ENCODE results near the gene SFSWAP. TPM values are rescaled to one million over a fixed set of nuclear protein-coding genes. Genes with fewer than 3 reads are reported as not detected.

SFSWAP gene
- polyA plus RNA-seq, 1 donor from 2014 or later, result 56.6 TPM

DNA sequence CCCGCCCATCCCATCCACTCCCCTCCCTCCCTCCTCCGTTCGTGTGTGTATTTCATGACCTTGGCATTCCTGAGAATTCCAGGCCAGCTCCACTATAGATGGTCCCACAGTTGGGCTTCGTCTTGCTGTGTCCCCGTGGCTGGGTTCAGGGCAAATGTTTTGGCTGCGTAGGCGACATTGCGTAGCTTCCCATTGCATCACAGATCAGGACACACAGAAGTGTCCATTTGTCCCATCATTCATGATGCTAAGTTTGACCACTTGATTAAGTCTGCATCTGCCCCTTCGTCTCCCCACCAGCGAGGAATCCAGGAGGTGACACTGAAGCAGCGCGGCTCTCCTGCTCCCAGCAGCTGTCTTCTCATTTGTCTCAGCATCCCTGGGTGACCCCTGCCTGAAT lies 78.7 kb downstream of the SFSWAP start:
- Histone ChIP-seq H3K4me2 (ENCODE audit: low read length) (no peak overlapping the region), H4K20me1 (ENCODE audit: insufficient read depth) (no peaks in the 10 kb centered on the region), H3K9me2 (ENCODE audit: insufficient read depth, low read length) (no peaks in the 10 kb centered on the region)

GRCh38 chr12:131793243-131794022 lies 82.5 kb downstream of the SFSWAP start:
- Histone ChIP-seq H3K27ac (ENCODE audit: low read length) (no peak overlapping the region), H3K79me2 (replicated peaks; ENCODE audit: insufficient read depth, low read length) (no peaks in the 10 kb centered on the region), H3K9me3 (ENCODE audit: low read length) (no peaks in the 10 kb centered on the region), H3F3A (ENCODE audit: insufficient read depth, low read length, poor library complexity, severe bottlenecking) (no peaks in the 10 kb centered on the region), H4K20me1 (ENCODE audit: insufficient read depth) (no peaks in the 10 kb centered on the region), H3K4me2 (ENCODE audit: low read length) (no peak overlapping the region), H2AFZ (ENCODE audit: low read depth, low read length) (no peak overlapping the region), H3K27me3 (ENCODE audit: insufficient read depth, low read depth, low read length) (no peaks in the 10 kb centered on the region), H3K4me3 (ENCODE audit: low read length) (no peak overlapping the region), H3K9me2 (ENCODE audit: insufficient read depth, low read length) (no peaks in the 10 kb centered on the region), H3K36me3 (ENCODE audit: insufficient read depth, low read length) (peaks cover 10% of the 10 kb centered on the region), H3K9ac (ENCODE audit: low read length) (no peak overlapping the region)
- TF ChIP-seq, protein P1, sequence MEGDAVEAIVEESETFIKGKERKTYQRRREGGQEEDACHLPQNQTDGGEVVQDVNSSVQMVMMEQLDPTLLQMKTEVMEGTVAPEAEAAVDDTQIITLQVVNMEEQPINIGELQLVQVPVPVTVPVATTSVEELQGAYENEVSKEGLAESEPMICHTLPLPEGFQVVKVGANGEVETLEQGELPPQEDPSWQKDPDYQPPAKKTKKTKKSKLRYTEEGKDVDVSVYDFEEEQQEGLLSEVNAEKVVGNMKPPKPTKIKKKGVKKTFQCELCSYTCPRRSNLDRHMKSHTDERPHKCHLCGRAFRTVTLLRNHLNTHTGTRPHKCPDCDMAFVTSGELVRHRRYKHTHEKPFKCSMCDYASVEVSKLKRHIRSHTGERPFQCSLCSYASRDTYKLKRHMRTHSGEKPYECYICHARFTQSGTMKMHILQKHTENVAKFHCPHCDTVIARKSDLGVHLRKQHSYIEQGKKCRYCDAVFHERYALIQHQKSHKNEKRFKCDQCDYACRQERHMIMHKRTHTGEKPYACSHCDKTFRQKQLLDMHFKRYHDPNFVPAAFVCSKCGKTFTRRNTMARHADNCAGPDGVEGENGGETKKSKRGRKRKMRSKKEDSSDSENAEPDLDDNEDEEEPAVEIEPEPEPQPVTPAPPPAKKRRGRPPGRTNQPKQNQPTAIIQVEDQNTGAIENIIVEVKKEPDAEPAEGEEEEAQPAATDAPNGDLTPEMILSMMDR (IDR thresholded peaks at IDR 0.05; ENCODE audit: poor library complexity, severe bottlenecking), result no peak
- TF ChIP-seq POLR2AphosphoS5 (IDR thresholded peaks at IDR 0.05) (no peak), MXI1 (conservative IDR thresholded peaks at IDR 0.05; ENCODE audit: poor library complexity, severe bottlenecking) (no peak), SMC3 (conservative IDR thresholded peaks at IDR 0.05; ENCODE audit: poor library complexity) (no peak)

More for the DNA sequence above, 78.7 kb downstream of the SFSWAP start:
- Histone ChIP-seq H3K9me3 (ENCODE audit: low read length) (no peaks in the 10 kb centered on the region), H3K4me3 (ENCODE audit: low read length) (no peak overlapping the region), H3K79me2 (replicated peaks; ENCODE audit: insufficient read depth, low read length) (no peaks in the 10 kb centered on the region), H3K27ac (ENCODE audit: low read length) (no peak overlapping the region), H2AFZ (ENCODE audit: low read depth, low read length) (no peak overlapping the region), H3F3A (ENCODE audit: insufficient read depth, low read length, poor library complexity, severe bottlenecking) (no peaks in the 10 kb centered on the region), H3K36me3 (ENCODE audit: insufficient read depth, low read length) (peaks cover 10% of the 10 kb centered on the region), H3K27me3 (ENCODE audit: insufficient read depth, low read depth, low read length) (no peaks in the 10 kb centered on the region), H3K9ac (ENCODE audit: low read length) (no peak overlapping the region)
- no peak for TF ChIP-seq RAD21 (conservative IDR thresholded peaks at IDR 0.05)
- TF ChIP-seq MXI1 (conservative IDR thresholded peaks at IDR 0.05; ENCODE audit: poor library complexity, severe bottlenecking), result no peak
- no peak for TF ChIP-seq SMC3 (conservative IDR thresholded peaks at IDR 0.05; ENCODE audit: poor library complexity)
- TF ChIP-seq, protein P1 (IDR thresholded peaks at IDR 0.05; ENCODE audit: poor library complexity, severe bottlenecking), result no peak
- no peak for TF ChIP-seq REST (IDR thresholded peaks at IDR 0.05; ENCODE audit: borderline replicate concordance)
- no peak for TF ChIP-seq POLR2AphosphoS5 (IDR thresholded peaks at IDR 0.05)
- no peak for TF ChIP-seq TAF1 (IDR thresholded peaks at IDR 0.05; ENCODE audit: low read depth)
- no peak for TF ChIP-seq EZH2 (IDR thresholded peaks at IDR 0.05; ENCODE audit: borderline replicate concordance, insufficient read depth, low read length, poor library complexity, severe bottlenecking)
- no peak for TF ChIP-seq EP300 (conservative IDR thresholded peaks at IDR 0.05; ENCODE audit: poor library complexity, severe bottlenecking)

Measured in neural cell (in vitro differentiated cells).